Measurements from ENCODE around the gene RAD51AP2.

- TF ChIP-seq CTCF (IDR thresholded peaks at IDR 0.05; ENCODE audit: extremely low read depth in 1 of 2, insufficient read depth in 1 of 2, low read depth in 1 of 2, low read length in 2 of 2): no peak
- no peak for TF ChIP-seq EZH2 (IDR thresholded peaks at IDR 0.05; ENCODE audit: borderline replicate concordance, low read depth, low read length, severe bottlenecking)
- no peak for TF ChIP-seq POLR2A (IDR thresholded peaks at IDR 0.05; ENCODE audit: low read depth, low read length)
- TF ChIP-seq POLR2AphosphoS5 (IDR thresholded peaks at IDR 0.05; ENCODE audit: insufficient read depth, low read depth, low read length): no peak
- no peak for TF ChIP-seq GATA2 (IDR thresholded peaks at IDR 0.05; ENCODE audit: insufficient read depth, insufficient read length, low read depth, low read length)
Measured at GRCh38 chr2:17495590-17495989, 22.6 kb downstream of the RAD51AP2 start.
